GM12865 (cell line): Measurements from ENCODE around the gene FH.

Experiments
- DNase-seq: peaks from one replicate; pipeline ENCODE4 v3.0.0; 2010; ENCODE audit warnings: low read depth
- H3K4me3 ChIP-seq: 2 replicates; pipeline ENCODE4 v1.5.1; 2011; ENCODE audit warnings: mild to moderate bottlenecking, low read depth, low read length, control low read depth
- CTCF ChIP-seq: IDR thresholded peaks from 2 replicates; pipeline ENCODE4 v1.5.1; 2011; ENCODE audit warnings: low read length, control low read depth, low read depth, inconsistent platforms; ENCODE audit not compliant: insufficient read depth; ENCODE audit errors: missing control alignments

The FH gene

GRCh38 chr1:241460098-241460873 is 59.3 kb downstream of the FH start:
- no peak overlapping the region for H3K4me3 ChIP-seq
- TF ChIP-seq CTCF: no peak
- no peak for DNase-seq

- no peak overlapping the region for H3K4me3 ChIP-seq
- no peak for TF ChIP-seq CTCF
- no peak for DNase-seq
These were observed 60.3 kb downstream of the FH start for GRCh38 chr1:241459186-241459802.

GRCh38 chr1:241457421-241457820 is 62.1 kb downstream of the FH start:
- no peak for TF ChIP-seq CTCF
- H3K4me3 ChIP-seq: no peak overlapping the region
- DNase-seq: no peak

GRCh38 chr1:241456743-241457142 is 62.8 kb downstream of the FH start:
- H3K4me3 ChIP-seq: no peak overlapping the region
- no peak for TF ChIP-seq CTCF
- no peak for DNase-seq

GRCh38 chr1:241453732-241454131 is 65.8 kb downstream of the FH start:
- no peak overlapping the region for H3K4me3 ChIP-seq

GRCh38 chr1:241451956-241452355 is 67.6 kb downstream of the FH start:
- DNase-seq: no peak
- no peak overlapping the region for H3K4me3 ChIP-seq
- no peak for TF ChIP-seq CTCF

More at GRCh38 chr1:241453732-241454131, 65.8 kb downstream of the FH start:
- no peak for DNase-seq
- TF ChIP-seq CTCF: no peak
